Endothelial cell of umbilical vein (primary cell): Measurements from ENCODE around the gene APOB. TPM values are rescaled to one million over a fixed set of nuclear protein-coding genes. Genes with fewer than 3 reads are reported as not detected.

Experiments used
- BruUV-seq: library from RNA; stranded (reverse); fragments of 400-500 nt; replicated peaks from 2 replicates; lab custom pipeline; 2021; lab: Mats Ljungman, UMichigan
- CTCF ChIA-PET: fragments of 300-600, 350-600 bp; sonication (Branson Sonifier 250); formaldehyde crosslinking; loops from one replicate; lab custom pipeline; 2021; ENCODE audit warnings: antibody characterized with exemption, inconsistent platforms; lab: Charles Lee
- POLR2A ChIA-PET: fragments of 300-600, 350-600 bp; sonication (Branson Sonifier 250); formaldehyde crosslinking; loops from one replicate; lab custom pipeline; 2021; ENCODE audit warnings: antibody characterized with exemption, inconsistent platforms; lab: Charles Lee
- DNase-seq: peaks from one replicate; pipeline ENCODE4 v3.0.0-alpha.2; 2011; ENCODE audit warnings: low read depth, low spot score
- FAIRE-seq: peaks from 2 replicates; lab custom pipeline; 2011; peaks lifted over from hg19 to GRCh38; lab: Jason Lieb, UNC
- H2AFZ ChIP-seq: 2 replicates; pipeline ENCODE4 v1.6.0; 2012; ENCODE audit warnings: low read depth, low read length, control low read depth, inconsistent platforms
- H3K27ac ChIP-seq: 2 replicates; pipeline ENCODE4 v1.5.1; 2011; ENCODE audit warnings: low read depth, mild to moderate bottlenecking, control low read depth, low read length, moderate library complexity; ENCODE audit not compliant: insufficient read depth
- H3K27me3 ChIP-seq, 2 experiments: 2 replicates each; pipeline versions ENCODE4 v1.6.0 to v1.6.1; 2011; ENCODE audit warnings: low read length in 2 of 2, mixed read lengths in 1 of 2; ENCODE audit not compliant: control insufficient read depth in 2 of 2, insufficient read depth in 2 of 2
- H3K36me3 ChIP-seq, 2 experiments: 2 replicates in 1 of 2; 3 replicates in 1 of 2; pipeline ENCODE4 v1.5.1; 2011; ENCODE audit warnings: low read length in 2 of 2, mild to moderate bottlenecking in 1 of 2, moderate library complexity in 1 of 2; ENCODE audit not compliant: control insufficient read depth in 2 of 2, insufficient read depth in 2 of 2; ENCODE audit errors: extremely low read depth in 1 of 2
- H3K4me1 ChIP-seq: 3 replicates; pipeline ENCODE4 v1.5.1; 2011; ENCODE audit warnings: mild to moderate bottlenecking, low read length; ENCODE audit not compliant: control insufficient read depth, insufficient read depth; ENCODE audit errors: extremely low read depth
- H3K4me2 ChIP-seq: 2 replicates; pipeline ENCODE4 v1.6.1; 2011; ENCODE audit warnings: low read length, control low read depth, mixed read lengths; ENCODE audit not compliant: insufficient read depth
- H3K4me3 ChIP-seq, 3 experiments: fragments of 200-600 bp in 1 of 3; sonication (generic), shearing (Covaris generic) in 1 of 3; replicated peaks in 1 of 3; 2 replicates each; pipeline ENCODE4 v1.5.1; 2011 to 2016; ENCODE audit warnings: control low read depth in 3 of 3, low read length in 3 of 3, mild to moderate bottlenecking in 2 of 3, inconsistent platforms in 1 of 3, low read depth in 1 of 3, moderate library complexity in 1 of 3; ENCODE audit not compliant: insufficient read depth in 1 of 3
- H3K79me2 ChIP-seq: 2 replicates; pipeline ENCODE4 v1.6.0; 2012; ENCODE audit warnings: low read length, inconsistent platforms; ENCODE audit not compliant: control insufficient read depth, insufficient read depth
- H3K9ac ChIP-seq: replicated peaks from 2 replicates; pipeline ENCODE3; 2011; ENCODE audit warnings: low read length, control low read depth; ENCODE audit not compliant: insufficient read depth; ENCODE audit errors: extremely low read depth
- H3K9me1 ChIP-seq: replicated peaks from 3 replicates; pipeline ENCODE4 v1.6.0; 2011; ENCODE audit warnings: mild to moderate bottlenecking, low read length; ENCODE audit not compliant: control insufficient read depth, insufficient read depth; ENCODE audit errors: extremely low read depth
- H3K9me3 ChIP-seq: replicated peaks from 2 replicates; pipeline ENCODE4 v1.5.1; 2012; ENCODE audit warnings: low read length, inconsistent platforms; ENCODE audit not compliant: control insufficient read depth, insufficient read depth
- H4K20me1 ChIP-seq: replicated peaks from 2 replicates; pipeline ENCODE3; 2011; ENCODE audit warnings: mild to moderate bottlenecking, low read length; ENCODE audit not compliant: control insufficient read depth, insufficient read depth; ENCODE audit errors: extremely low read depth
- EZH2 ChIP-seq: IDR thresholded peaks from 2 replicates; pipeline ENCODE4 v1.6.1; 2012; ENCODE audit warnings: borderline replicate concordance, low read depth, mild to moderate bottlenecking, moderate library complexity, low read length, inconsistent platforms; ENCODE audit not compliant: severe bottlenecking
- FOS ChIP-seq: IDR thresholded peaks from 2 replicates; pipeline ENCODE4 v1.6.1; 2011; ENCODE audit warnings: mild to moderate bottlenecking, low read length, moderate library complexity, borderline replicate concordance; ENCODE audit not compliant: insufficient read depth
- GATA2 ChIP-seq: IDR thresholded peaks from 2 replicates; pipeline ENCODE4 v1.7.0; 2011; ENCODE audit warnings: low read depth, mild to moderate bottlenecking, moderate library complexity, mixed read lengths, low read length; ENCODE audit not compliant: insufficient read length, insufficient read depth
- JUN ChIP-seq: IDR thresholded peaks from 2 replicates; pipeline ENCODE4 v1.6.1; 2011; ENCODE audit warnings: borderline replicate concordance, low read depth; ENCODE audit not compliant: insufficient read length, insufficient read depth
- MAX ChIP-seq: IDR thresholded peaks from 2 replicates; pipeline ENCODE4 v1.6.1; 2011; ENCODE audit not compliant: insufficient read depth, insufficient read length
- MYC ChIP-seq: IDR thresholded peaks from one replicate; pipeline ENCODE4 v1.6.1; 2011; ENCODE audit warnings: mild to moderate bottlenecking, low read depth, low read length
- POLR2A ChIP-seq: IDR thresholded peaks from 2 replicates; pipeline ENCODE4 v1.6.1; 2012; ENCODE audit warnings: low read depth, mild to moderate bottlenecking, control low read depth, low read length
- POLR2AphosphoS5 ChIP-seq: IDR thresholded peaks from 2 replicates; pipeline ENCODE4 v1.6.1; 2012; ENCODE audit warnings: low read depth, mild to moderate bottlenecking, control low read depth, low read length, moderate library complexity; ENCODE audit not compliant: insufficient read depth
- dilution Hi-C: fragments of 300-500 bp; cut with MboI; formaldehyde crosslinking; loops from one replicate; pipeline ENCODE4 v1.15.0; 2019; ENCODE audit warnings: low sequenced_read_pairs; ENCODE audit not compliant: extremely low pct_ligation_motif_present
- intact Hi-C: fragments of 100-400 bp; cut with micrococcal nuclease; formaldehyde crosslinking; loops from one replicate; pipeline ENCODE4 v1.10.0; 2022
- polyA plus RNA-seq, 4 experiments: library from polyadenylated mRNA; depleted of rRNA in 3 of 4; stranded (reverse) in 3 of 4; unstranded in 1 of 4; fragments of >200 nt; gene quantifications; 2 replicates each; pipeline versions ENCODE4 v1.2.1 to v1.2.3, GENCODE V29; 2011 to 2012; ENCODE audit warnings: missing spikeins in 1 of 4
- total RNA-seq: library from RNA; stranded (reverse); gene quantifications from 2 replicates; pipeline ENCODE4 v1.2.3, GENCODE V29; 2021
- TF ChIP-seq, protein P1 (sequence below), 2 donors: IDR thresholded peaks; 1 replicate in 1 of 2; 2 replicates in 1 of 2; pipeline ENCODE4 v1.5.1; 2011; ENCODE audit warnings: low read length in 2 of 2, mild to moderate bottlenecking in 2 of 2, moderate library complexity in 2 of 2, control low read depth in 1 of 2, inconsistent platforms in 1 of 2, low read depth in 1 of 2; ENCODE audit not compliant: insufficient read depth in 1 of 2; ENCODE audit errors: extremely low read depth in 1 of 2

The APOB gene
- total and polyA plus RNA-seq, 2 donors (not counting 3 experiments of a cell fraction or from before 2014, with no cell fraction given): 0.07 to 0.09 TPM

GRCh38 chr2:21038403-21039073, 5.3 kb downstream of the APOB start:
- CTCF ChIA-PET: interaction anchor here (0.9 kb wide), 1 partner anchor 377 kb away, joined by 3 read pairs; no protein-coding TSS in a partner anchor
- Histone ChIP-seq H4K20me1 (no peaks in the 10 kb centered on the region), H3K9ac (no peak overlapping the region), H3K4me3 (no peak overlapping the region), H3K27me3 (no peaks in the 10 kb centered on the region), H3K36me3 (no peaks in the 10 kb centered on the region), H3K79me2 (no peaks in the 10 kb centered on the region), H3K4me2 (no peak overlapping the region), H3K27ac (no peak overlapping the region), H3K4me1 (no peaks in the 10 kb centered on the region), H3K9me1 (no peaks in the 10 kb centered on the region), H2AFZ (no peak overlapping the region), H3K9me3 (no peaks in the 10 kb centered on the region)
- TF ChIP-seq POLR2A: no peak
- no peak for TF ChIP-seq JUN
- TF ChIP-seq EZH2: no peak
- no peak for TF ChIP-seq MAX
- TF ChIP-seq, protein P1, sequence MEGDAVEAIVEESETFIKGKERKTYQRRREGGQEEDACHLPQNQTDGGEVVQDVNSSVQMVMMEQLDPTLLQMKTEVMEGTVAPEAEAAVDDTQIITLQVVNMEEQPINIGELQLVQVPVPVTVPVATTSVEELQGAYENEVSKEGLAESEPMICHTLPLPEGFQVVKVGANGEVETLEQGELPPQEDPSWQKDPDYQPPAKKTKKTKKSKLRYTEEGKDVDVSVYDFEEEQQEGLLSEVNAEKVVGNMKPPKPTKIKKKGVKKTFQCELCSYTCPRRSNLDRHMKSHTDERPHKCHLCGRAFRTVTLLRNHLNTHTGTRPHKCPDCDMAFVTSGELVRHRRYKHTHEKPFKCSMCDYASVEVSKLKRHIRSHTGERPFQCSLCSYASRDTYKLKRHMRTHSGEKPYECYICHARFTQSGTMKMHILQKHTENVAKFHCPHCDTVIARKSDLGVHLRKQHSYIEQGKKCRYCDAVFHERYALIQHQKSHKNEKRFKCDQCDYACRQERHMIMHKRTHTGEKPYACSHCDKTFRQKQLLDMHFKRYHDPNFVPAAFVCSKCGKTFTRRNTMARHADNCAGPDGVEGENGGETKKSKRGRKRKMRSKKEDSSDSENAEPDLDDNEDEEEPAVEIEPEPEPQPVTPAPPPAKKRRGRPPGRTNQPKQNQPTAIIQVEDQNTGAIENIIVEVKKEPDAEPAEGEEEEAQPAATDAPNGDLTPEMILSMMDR (IDR thresholded peaks at IDR 0.05; ENCODE audit: extremely low read depth in 1 of 2, insufficient read depth in 1 of 2, low read depth in 1 of 2, low read length in 2 of 2): no peak
- TF ChIP-seq GATA2: no peak
- TF ChIP-seq MYC: no peak
- TF ChIP-seq POLR2AphosphoS5: no peak
- no peak for TF ChIP-seq FOS
- FAIRE-seq (no peak), DNase-seq (peak; percentile 8)
- BruUV-seq: no TSS peak
- dilution Hi-C loops (no loop called here), intact Hi-C loops (no loop called here)
- POLR2A ChIA-PET: no interaction called here
